ENCODE measurements around the gene PVALB.

DNA sequence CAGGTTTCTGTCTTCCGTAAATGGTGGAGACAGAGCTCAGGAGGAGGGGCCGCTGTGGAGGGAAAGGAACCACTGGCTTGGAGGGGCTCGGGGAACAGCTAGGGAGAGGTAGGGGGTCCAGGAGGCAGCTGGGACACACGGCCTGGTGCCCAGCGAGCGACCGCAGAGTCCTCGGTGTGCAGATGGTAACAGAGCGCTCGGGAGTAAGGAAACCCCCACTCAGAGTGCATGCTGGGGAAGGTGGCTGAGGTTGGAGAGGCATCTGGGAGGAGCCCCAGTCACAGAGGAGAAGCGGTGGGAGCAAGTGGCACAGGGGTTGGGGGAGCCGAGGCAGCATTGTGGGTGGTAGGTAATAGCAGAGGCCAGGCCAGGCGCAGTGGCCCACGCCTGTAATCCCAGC is 33.2 kb upstream of the PVALB start:
- no peak for TF ChIP-seq POLR2A (IDR thresholded peaks at IDR 0.05; ENCODE audit: low read depth, low read length)
- no peak for TF ChIP-seq BHLHE40 (IDR thresholded peaks at IDR 0.05; ENCODE audit: low read depth, low read length)
